HG03439 (cell line): ENCODE measurements around the gene MSH3.
A peak's percentile ranks its signal among the peaks of the same experiment; 100 is the strongest.
"Not testable (repeated sequence)": the region's sequence is repeated elsewhere in the genome, so short reads cannot be mapped to it uniquely, and the experiment has no call there.

Experiments used
- ATAC-seq: cut with Tn5 transposase; IDR thresholded peaks from one replicate; pipeline ENCODE4 v1.9.1; 2021; ENCODE audit warnings: mild to moderate bottlenecking, moderate library complexity; ENCODE audit not compliant: unreplicated experiment

The MSH3 gene

DNA sequence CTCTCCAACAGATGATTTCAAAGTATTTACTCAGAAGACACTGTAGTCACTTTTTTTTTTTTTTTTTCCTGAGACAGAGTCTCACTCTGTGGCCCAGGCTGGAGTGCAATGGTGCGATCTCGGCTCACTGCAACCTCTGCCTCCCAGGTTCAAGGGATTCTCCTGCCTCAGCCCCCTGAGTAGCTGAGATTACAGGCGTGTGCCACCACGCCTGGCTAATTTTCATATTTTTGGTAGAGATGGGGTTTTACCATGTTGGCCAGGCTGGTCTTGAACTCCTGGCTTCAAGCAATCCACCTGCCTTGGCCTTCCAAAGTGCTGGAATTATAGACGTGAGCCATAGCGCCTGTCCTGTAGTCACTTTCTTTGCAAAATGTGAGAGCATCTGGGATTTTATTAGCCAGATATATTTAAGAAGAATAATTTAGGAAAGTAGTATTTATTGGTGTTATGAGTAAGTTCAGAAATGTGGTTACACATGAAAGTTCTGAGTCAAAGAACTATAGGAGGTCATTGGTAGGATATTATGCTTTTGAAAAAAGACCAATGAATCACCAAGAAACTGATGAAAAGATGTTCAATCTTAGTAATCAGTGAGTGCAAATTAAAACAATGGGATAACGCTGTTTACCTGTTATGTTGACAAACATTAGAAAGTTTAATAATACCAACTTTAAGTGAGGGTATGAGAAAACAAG is 135.0 kb downstream of the MSH3 start:
- not testable (repeated sequence) for ATAC-seq

GRCh38 chr5:80790698-80791097 is 136.2 kb downstream of the MSH3 start:
- ATAC-seq, result no peak

DNA sequence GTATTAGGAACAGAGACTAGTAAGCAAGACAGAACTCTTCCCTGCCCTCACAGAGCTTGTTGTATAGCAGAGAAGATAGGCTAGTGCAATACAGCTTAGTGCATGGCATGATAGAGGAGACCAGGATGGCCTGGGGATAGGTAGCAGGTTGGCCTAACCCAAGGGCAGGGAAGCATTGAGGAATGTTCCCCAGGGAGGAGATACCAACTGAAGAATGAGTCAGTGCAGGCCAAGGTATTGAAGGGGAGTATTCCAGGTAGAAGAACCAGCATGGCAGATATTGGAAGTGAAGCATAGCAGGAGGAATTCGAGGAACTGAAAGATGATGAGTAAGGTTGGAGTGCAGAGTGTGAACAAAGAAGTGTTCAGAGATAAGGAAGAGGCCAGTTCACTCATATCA is 138.9 kb downstream of the MSH3 start:
- no peak for ATAC-seq

DNA sequence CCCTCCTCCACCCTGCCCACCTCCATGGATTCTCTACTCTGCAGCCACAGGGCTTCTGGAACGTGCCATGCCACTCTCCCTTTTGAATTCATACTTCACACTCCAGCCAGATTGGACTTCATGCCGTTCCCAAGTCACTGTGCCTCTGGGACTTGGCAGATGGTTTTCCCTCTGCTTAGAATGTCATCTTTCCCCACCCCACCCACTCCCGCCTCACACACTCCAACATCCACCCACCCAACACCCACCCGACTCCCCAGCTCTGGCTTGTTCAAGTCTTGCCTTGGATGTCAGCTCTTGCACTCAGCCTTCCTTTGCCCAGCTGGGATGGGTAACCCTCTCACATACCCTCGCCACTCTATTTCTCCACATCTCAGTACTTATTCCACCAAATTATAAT is 142.4 kb downstream of the MSH3 start:
- ATAC-seq, result no peak

DNA sequence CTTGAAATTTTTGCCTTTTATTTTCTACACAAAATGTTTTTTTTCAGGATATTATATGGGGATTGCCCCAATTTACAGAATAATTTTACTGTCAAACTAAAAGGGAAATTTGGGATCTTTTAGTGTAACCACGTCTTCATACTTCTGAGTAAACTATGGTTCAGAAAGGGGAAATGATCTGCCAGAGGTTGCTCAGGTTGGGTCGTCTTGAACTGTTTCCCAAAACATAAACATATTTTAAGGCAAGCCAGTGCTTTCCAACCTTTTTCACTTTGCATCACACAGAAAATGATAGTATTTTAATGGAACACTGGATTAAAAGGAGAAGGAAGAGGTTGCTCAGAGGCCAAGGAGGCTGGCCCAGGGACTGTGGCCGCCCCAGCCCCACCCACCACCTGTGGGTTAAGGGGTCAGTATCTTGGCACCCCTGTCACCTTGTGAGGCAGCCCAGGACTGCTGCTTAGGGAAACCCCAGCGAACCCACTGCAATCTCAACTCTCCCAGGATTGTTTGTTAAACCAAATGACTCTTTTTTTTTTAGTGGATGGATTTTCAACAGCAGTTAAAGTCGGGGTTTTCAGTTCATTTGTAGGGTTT is 143.1 kb downstream of the MSH3 start:
- ATAC-seq, result no peak

DNA sequence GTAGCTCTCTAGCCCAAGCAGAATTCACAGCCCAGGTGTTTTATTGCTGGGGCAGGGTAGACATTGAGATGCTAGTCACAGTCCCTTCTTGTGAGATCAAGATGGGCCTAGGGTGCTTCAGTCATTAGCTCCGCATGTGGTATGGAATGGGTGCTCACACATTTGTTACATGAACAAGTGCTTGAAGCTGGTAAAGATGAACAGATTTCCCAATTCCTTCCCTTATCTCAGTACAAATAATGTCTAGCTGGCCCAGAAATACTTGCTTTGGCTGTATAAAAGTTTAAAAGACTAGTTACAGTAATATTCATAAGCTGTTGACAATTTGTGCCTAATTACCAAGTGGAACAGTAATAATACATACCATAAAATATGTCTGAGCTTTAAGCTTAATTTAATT is 143.7 kb downstream of the MSH3 start:
- ATAC-seq, result no peak

- no peak for ATAC-seq
These were observed 144.2 kb downstream of the MSH3 start for GRCh38 chr5:80798633-80799032.

DNA sequence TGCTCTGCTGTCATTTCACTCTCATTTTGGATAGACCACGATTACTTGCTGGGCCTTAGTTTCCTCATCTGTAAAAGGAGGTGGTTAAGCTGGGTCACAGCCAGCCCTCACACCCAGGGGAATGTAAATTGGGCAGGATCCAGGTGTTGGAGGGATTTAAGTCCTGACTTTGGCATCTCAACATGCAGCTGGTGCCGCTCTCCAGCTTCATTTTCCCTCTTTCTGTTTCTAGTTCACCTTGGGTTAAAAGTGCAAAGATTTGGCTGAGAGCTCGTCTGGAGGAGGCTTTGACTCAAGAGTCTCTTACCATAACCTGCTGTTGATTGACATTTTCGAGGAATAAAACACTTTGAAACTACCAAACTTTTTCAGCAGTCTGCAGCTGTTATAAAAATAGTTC is 144.6 kb downstream of the MSH3 start:
- no peak for ATAC-seq

DNA sequence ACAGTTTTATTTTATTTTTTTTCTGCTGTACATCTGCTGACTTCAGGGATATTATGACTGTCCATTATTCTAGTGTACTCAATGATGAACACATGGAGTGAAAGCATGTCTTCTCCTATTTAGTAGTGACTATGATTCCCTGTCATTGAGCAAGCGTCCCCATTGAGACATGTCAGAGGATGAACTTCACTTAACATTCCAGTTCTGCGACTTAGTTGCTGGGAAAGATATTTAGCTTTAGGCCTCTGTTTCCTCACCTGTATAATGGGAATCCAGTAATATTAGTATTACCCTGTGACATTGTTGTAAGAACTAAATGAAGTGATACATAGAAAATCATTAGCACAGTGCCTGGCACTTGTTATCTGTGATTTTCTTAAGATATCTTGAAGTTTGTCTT is 145.1 kb downstream of the MSH3 start:
- no peak for ATAC-seq

DNA sequence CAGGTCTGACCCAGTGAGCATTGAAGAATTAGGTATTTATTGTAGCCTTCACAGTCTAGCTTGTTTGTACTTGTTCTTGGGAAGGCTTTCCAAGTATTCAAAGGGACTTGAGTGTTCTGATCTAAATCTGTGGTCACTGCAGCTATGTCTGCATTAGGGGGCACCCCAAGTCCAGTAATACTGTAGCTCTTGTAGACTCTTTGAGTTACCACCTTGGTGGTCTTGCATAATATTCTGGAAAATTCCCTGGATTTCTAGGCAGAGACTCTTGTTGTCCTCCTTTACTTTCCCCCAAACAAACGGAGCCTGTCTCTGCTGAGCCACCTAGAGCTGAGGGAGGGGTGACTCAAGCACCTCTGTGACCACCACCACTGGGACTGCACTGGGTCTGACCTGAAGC is 149.9 kb downstream of the MSH3 start:
- no peak for ATAC-seq

DNA sequence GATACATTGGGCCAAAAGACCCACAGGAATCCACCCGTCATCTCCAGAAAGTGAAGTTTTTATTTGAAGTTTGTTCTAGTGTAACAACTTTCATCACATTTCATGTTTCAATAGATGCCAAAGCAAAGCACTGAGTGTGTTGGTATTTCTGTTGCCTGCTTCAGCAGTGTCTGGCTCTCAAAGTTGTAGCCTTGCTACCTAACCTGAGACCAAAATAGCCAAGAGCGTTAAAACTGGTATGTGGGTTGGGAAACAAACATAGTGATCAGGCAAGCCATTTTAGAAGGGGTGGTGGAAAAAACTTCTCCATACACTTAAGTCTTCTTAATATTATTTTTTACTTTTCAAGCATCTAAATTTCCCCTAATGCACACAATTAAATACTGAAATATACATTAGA is 150.6 kb downstream of the MSH3 start:
- ATAC-seq, result no peak

- ATAC-seq, result no peak
These were observed 152.5 kb downstream of the MSH3 start for GRCh38 chr5:80806929-80807328.

GRCh38 chr5:80809451-80809850 is 155.0 kb downstream of the MSH3 start:
- no peak for ATAC-seq

DNA sequence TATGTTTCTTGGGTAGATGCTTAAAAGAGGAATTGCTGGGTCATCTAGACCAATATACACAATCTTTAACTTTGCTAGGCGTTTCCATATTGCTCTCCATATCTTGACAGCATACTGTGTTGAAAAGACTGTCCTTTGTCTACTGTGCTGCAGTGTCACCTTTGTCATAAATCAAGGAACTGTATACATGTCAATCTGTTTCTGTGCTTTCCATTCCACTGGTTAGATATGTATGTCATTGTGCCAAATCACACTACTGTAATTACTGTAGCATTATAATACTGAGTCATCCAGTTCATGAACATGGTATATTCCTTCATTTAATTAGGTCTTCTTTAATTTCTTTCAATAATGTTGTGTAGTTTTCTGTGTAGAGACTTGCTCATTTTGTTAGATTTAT is 156.0 kb downstream of the MSH3 start:
- no peak for ATAC-seq

DNA sequence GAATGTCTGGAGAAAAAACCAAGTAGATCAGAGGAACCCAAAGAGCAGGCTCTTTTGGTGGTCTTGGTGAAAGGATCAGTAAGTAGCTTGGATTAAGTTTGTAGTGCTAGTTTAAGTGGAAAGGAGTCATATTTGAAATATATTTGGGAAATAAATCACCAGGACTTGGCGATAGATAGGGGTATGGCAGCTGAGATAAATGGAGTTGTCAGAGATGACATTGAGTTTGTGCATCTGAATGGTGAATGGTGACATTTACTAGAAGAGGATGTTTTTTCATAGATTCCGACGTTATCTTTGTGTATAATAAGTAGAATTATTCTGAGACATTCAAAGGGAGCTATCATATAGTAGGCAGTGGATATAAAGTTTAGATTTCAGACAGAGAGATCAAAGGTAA is 162.1 kb downstream of the MSH3 start:
- ATAC-seq, result no peak

- no peak for ATAC-seq
These were observed 166.2 kb downstream of the MSH3 start for GRCh38 chr5:80820685-80821084.

DNA sequence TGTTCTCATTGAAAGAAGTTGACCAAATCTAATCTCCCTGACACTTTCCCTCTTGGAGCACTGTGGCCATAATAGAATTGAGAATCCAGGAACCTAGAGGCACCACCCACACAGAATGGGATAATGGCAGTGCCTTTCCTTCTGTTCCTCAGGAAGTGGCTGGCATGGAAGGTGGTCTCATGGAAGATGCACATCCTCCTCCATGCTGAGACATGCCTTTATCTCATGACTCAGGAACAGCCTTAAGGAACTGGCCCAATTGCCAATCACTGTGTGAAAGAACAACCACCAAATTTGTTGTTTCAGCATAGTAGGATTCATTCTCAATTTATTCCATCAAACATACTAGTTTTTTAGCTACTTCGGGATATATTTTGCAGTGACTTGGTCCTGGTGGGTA is 168.2 kb downstream of the MSH3 start:
- ATAC-seq, result no peak

- ATAC-seq, result not testable (repeated sequence)
These were observed 169.7 kb downstream of the MSH3 start for GRCh38 chr5:80824159-80824558.

DNA sequence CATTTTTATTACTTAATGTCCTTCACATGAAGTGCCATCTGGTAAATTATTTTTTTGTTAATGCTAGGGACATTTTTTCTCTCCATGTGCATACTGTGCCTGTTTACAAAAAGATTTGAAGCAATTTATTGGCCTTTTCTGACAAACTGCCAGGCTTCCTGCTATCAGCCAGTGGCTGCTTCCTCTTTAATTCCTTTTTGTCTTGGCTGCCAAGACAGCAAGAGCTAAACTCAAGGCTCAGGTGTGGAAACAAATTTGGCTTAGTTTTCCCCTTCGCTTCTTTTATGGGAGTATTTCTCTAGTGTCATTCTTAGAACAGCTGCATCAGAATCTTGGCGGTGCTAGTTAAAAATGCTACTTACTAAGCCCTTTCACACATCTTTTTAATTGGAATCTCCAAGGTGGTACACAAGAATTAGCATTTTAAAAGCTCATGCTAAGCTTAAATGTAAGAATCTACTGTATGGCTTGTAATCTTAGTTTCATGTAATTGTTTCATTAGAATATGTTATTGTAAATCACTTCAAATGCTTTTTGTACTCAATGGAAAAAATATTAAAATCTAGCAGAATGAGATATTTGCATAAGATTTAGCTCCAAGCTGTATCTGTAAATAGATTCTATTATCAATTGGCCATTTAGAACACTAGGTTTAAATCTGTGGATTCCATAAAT is 171.5 kb downstream of the MSH3 start:
- no peak for ATAC-seq

DNA sequence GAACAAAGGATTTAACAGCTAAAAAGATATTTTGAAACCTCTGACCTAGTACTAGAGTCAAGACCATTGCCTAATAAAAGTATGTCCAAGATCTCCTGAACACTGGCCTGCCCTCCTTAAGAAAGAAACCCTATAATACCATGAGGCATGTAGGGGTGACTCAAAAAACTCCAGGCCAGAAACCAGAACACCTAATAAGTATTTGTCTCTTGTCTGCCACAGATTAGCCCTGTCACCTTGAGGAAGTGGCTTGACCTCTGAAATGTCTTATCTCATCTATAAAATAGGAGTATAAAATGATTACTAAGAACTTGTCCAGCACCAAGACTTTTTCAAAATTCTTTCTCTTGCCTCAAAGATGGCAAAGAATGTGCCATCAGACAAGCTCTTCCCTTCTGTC is 180.3 kb downstream of the MSH3 start:
- no peak for ATAC-seq

DNA sequence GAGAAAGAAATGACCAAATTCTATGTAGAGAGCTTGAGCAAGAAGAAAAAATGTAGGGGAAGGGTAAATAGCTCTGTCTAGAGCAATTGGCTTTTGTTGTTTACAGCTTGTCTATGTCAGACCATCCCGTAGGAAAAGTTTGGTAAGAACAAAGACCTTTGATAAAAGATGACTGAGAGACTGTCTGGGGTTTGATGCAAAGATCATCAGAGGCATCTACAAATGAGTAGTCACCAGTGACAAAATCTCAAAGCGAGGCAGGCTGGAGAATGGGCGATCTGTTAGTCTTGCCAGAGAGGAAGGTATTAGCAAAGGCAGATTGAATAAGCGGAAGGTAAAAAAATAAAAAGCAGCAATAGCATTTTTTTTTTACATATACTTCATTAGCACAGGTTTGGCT is 180.7 kb downstream of the MSH3 start:
- ATAC-seq, result no peak

- peak; percentile 61 for ATAC-seq
These were observed 183.2 kb downstream of the MSH3 start for GRCh38 chr5:80837679-80838078.
